Muscle of arm (tissue), 12 donors: Measurements from ENCODE around the gene TMCC1. TPM values are rescaled to one million over a fixed set of nuclear protein-coding genes. Genes with fewer than 3 reads are reported as not detected.
"Not testable (repeated sequence)": the region's sequence is repeated elsewhere in the genome, so short reads cannot be mapped to it uniquely, and the experiment has no call there.

ENCODE experiments used
- DNase-seq: peaks from one replicate; pipeline ENCODE4 v3.0.0-alpha.2; 2013
- polyA plus RNA-seq, 12 donors: library from polyadenylated mRNA; unstranded; fragments of 120-200 nt; gene quantifications; one replicate each; pipeline ENCODE4 v1.2.1, GENCODE V29; 2013; ENCODE audit not compliant: insufficient read length in 12 of 12

The TMCC1 gene
- polyA plus RNA-seq, 12 donors: 23.3 to 51.6 (median 36.9) TPM; not detected in 1

GRCh38 chr3:129611446-129611800 lies 282.1 kb downstream of the TMCC1 start:
- DNase-seq: no peak

- not testable (repeated sequence) for DNase-seq
Observed at GRCh38 chr3:129610794-129611445, 282.6 kb downstream of the TMCC1 start.

GRCh38 chr3:129610276-129610675 lies 283.2 kb downstream of the TMCC1 start:
- no peak for DNase-seq

- DNase-seq: no peak
Observed at GRCh38 chr3:129609591-129610182, 283.8 kb downstream of the TMCC1 start.

- DNase-seq: no peak
Observed at GRCh38 chr3:129608936-129609590, 284.4 kb downstream of the TMCC1 start.

GRCh38 chr3:129608087-129608935 lies 285.2 kb downstream of the TMCC1 start:
- no peak for DNase-seq

- no peak for DNase-seq
Observed at GRCh38 chr3:129607391-129608068, 286.0 kb downstream of the TMCC1 start.

GRCh38 chr3:129606636-129607390 lies 286.7 kb downstream of the TMCC1 start, which contains the start of gene PLXND1:
Gene PLXND1, minus strand, starts transcription at chr3:129606676. Its CDS starts 37 bp downstream, at chr3:129606639.
- DNase-seq: peak; percentile 81

- DNase-seq: no peak
Observed at GRCh38 chr3:129605922-129606635, 287.4 kb downstream of the TMCC1 start.

- no peak for DNase-seq
Observed at GRCh38 chr3:129605203-129605921, 288.1 kb downstream of the TMCC1 start.

GRCh38 chr3:129604767-129605166 lies 288.7 kb downstream of the TMCC1 start:
- DNase-seq: no peak

- DNase-seq: no peak
Observed at GRCh38 chr3:129603991-129604749, 289.3 kb downstream of the TMCC1 start.

- no peak for DNase-seq
Observed at GRCh38 chr3:129603561-129603942, 290.0 kb downstream of the TMCC1 start.

GRCh38 chr3:129602730-129603560 lies 290.6 kb downstream of the TMCC1 start:
- no peak for DNase-seq

- DNase-seq: no peak
Observed at GRCh38 chr3:129602309-129602708, 291.2 kb downstream of the TMCC1 start.

- no peak for DNase-seq
Observed at GRCh38 chr3:129601713-129602112, 291.8 kb downstream of the TMCC1 start.

- no peak for DNase-seq
Observed at GRCh38 chr3:129600348-129600747, 293.2 kb downstream of the TMCC1 start.

GRCh38 chr3:129599607-129600006 lies 293.9 kb downstream of the TMCC1 start:
- no peak for DNase-seq
